AG04450 (cell line): ENCODE measurements around the gene CT45A7. TPM values are rescaled to one million over a fixed set of nuclear protein-coding genes. Genes with fewer than 3 reads are reported as not detected.
"Not testable (repeated sequence)": the region's sequence is repeated elsewhere in the genome, so short reads cannot be mapped to it uniquely, and the experiment has no call there.

Experiments used
- CTCF ChIA-PET: fragments of 300-600, 350-600 bp; formaldehyde crosslinking; extraction: SDS; loops from one replicate; lab custom pipeline; 2022; ENCODE audit warnings: antibody characterized with exemption, inconsistent platforms; lab: Charles Lee
- POLR2A ChIA-PET: fragments of 350-600 bp; formaldehyde crosslinking; extraction: SDS; loops from one replicate; lab custom pipeline; 2021; ENCODE audit warnings: antibody characterized with exemption, inconsistent platforms; lab: Yijun Ruan, JAX
- DNase-seq: peaks from one replicate; pipeline ENCODE4 v3.0.0-alpha.2; 2011; ENCODE audit warnings: low read depth, low spot score
- H3K27ac ChIP-seq: one replicate; pipeline ENCODE4 v1.5.1; 2012; ENCODE audit warnings: low read depth, low read length, control low read depth
- H3K27me3 ChIP-seq: one replicate; pipeline ENCODE4 v1.6.0; 2012; ENCODE audit warnings: low read length; ENCODE audit not compliant: control insufficient read depth, insufficient read depth
- H3K4me3 ChIP-seq: 2 replicates; pipeline ENCODE4 v1.5.1; 2011; ENCODE audit warnings: mild to moderate bottlenecking, low read depth, low read length, control low read depth
- H3K9me3 ChIP-seq: 2 replicates; pipeline ENCODE4 v1.5.1; 2012; ENCODE audit warnings: low read length; ENCODE audit not compliant: control insufficient read depth, insufficient read depth
- polyA minus RNA-seq: library from RNA; depleted of rRNA, polyadenylated mRNA; stranded (reverse); fragments of >200 nt; gene quantifications from 2 replicates; pipeline ENCODE4 v1.2.3, GENCODE V29; 2011; rRNA and poly(A)+ RNA removed
- polyA plus RNA-seq: library from polyadenylated mRNA; depleted of rRNA; stranded (reverse); fragments of >200 nt; gene quantifications from 2 replicates; pipeline ENCODE4 v1.2.3, GENCODE V29; 2011; rRNA removed

CT45A7 gene, protein sequence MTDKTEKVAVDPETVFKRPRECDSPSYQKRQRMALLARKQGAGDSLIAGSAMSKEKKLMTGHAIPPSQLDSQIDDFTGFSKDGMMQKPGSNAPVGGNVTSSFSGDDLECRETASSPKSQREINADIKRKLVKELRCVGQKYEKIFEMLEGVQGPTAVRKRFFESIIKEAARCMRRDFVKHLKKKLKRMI
- polyA plus RNA-seq (not detected in 2 replicates), polyA minus RNA-seq (not detected in 2 replicates)

DNA sequence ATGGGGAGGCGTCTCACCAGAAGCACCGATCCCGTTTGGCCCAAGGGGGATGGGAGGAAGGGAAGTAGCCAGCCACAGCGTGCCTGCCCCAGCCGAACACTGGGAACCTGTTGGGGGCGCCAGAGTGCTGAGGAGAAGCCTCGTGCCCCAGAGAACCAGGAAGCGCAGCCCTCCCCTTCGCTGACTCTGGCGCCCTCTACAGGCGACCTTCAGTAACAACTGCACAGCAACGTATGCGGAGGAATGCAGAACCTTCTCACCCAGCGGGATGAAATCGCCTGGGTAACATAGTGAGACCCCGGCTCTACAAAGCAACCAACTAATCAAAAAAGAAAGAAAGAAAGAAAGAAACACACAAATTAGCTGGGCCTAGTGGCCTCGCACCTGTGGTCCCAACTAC, at the start of gene CT45A7:
TSS of gene CT45A7 (minus strand) at position 101 of the 400 bp plus-strand sequence. CDS start 3,747 bp downstream, outside the sequence.
- CTCF ChIA-PET, H3K27ac ChIP-seq, H3K27me3 ChIP-seq, DNase-seq, H3K4me3 ChIP-seq, H3K9me3 ChIP-seq, POLR2A ChIA-PET: not testable (repeated sequence)

DNA sequence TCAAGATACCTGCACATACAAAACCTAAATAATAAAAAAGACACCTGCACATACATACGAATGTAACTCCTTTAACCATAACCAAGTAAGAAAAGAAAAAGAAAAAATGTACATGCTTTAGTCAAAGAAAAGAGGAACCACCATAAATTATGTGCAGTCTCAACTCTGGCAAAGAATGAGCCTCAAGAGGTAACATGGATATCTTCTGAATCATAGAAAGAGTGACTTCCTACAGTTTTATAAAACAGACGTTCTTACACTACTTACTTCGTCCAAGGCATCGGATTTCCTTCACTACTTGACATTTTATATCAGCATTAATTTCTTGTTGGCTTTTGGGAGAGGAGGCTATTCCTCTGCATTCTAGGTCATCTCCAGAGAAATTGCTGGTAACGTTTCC, 45.7 kb upstream of the CT45A7 start:
- POLR2A ChIA-PET, DNase-seq, H3K27ac ChIP-seq, CTCF ChIA-PET, H3K9me3 ChIP-seq, H3K4me3 ChIP-seq, H3K27me3 ChIP-seq: not testable (repeated sequence)

DNA sequence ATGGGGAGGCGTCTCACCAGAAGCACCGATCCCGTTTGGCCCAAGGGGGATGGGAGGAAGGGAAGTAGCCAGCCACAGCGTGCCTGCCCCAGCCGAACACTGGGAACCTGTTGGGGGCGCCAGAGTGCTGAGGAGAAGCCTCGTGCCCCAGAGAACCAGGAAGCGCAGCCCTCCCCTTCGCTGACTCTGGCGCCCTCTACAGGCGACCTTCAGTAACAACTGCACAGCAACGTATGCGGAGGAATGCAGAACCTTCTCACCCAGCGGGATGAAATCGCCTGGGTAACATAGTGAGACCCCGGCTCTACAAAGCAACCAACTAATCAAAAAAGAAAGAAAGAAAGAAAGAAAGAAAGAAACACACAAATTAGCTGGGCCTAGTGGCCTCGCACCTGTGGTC, 34.6 kb upstream of the CT45A7 start, which contains the start of gene CT45A9:
TSS of gene CT45A9 (minus strand) at position 101 of the 400 bp plus-strand sequence. CDS start 3,751 bp downstream, outside the sequence.
- POLR2A ChIA-PET, H3K9me3 ChIP-seq, H3K27me3 ChIP-seq, H3K27ac ChIP-seq, H3K4me3 ChIP-seq, CTCF ChIA-PET, DNase-seq: not testable (repeated sequence)

DNA sequence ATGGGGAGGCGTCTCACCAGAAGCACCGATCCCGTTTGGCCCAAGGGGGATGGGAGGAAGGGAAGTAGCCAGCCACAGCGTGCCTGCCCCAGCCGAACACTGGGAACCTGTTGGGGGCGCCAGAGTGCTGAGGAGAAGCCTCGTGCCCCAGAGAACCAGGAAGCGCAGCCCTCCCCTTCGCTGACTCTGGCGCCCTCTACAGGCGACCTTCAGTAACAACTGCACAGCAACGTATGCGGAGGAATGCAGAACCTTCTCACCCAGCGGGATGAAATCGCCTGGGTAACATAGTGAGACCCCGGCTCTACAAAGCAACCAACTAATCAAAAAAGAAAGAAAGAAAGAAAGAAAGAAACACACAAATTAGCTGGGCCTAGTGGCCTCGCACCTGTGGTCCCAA, 17.4 kb upstream of the CT45A7 start, which contains the start of gene CT45A8:
TSS of gene CT45A8 (minus strand) at position 101 of the 400 bp plus-strand sequence. CDS start 3,755 bp downstream, outside the sequence.
- H3K27me3 ChIP-seq, CTCF ChIA-PET, POLR2A ChIA-PET: not testable (repeated sequence)

DNA sequence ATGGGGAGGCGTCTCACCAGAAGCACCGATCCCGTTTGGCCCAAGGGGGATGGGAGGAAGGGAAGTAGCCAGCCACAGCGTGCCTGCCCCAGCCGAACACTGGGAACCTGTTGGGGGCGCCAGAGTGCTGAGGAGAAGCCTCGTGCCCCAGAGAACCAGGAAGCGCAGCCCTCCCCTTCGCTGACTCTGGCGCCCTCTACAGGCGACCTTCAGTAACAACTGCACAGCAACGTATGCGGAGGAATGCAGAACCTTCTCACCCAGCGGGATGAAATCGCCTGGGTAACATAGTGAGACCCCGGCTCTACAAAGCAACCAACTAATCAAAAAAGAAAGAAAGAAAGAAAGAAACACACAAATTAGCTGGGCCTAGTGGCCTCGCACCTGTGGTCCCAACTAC, 17.2 kb downstream of the CT45A7 start, which contains the start of gene CT45A2:
TSS of gene CT45A2 (minus strand) at position 101 of the 400 bp plus-strand sequence. CDS start 3,747 bp downstream, outside the sequence.
- DNase-seq, H3K9me3 ChIP-seq, H3K4me3 ChIP-seq, CTCF ChIA-PET, POLR2A ChIA-PET, H3K27ac ChIP-seq, H3K27me3 ChIP-seq: not testable (repeated sequence)

More for the DNA sequence above, 17.4 kb upstream of the CT45A7 start, which contains the start of gene CT45A8:
- not testable (repeated sequence) for H3K27ac ChIP-seq, H3K9me3 ChIP-seq, DNase-seq, H3K4me3 ChIP-seq

DNA sequence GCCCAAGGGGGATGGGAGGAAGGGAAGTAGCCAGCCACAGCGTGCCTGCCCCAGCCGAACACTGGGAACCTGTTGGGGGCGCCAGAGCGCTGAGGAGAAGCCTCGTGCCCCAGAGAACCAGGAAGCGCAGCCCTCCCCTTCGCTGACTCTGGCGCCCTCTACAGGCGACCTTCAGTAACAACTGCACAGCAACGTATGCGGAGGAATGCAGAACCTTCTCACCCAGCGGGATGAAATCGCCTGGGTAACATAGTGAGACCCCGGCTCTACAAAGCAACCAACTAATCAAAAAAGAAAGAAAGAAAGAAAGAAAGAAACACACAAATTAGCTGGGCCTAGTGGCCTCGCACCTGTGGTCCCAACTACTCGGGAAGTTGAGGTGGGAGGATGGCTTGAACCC, 34.4 kb downstream of the CT45A7 start, which contains the start of gene CT45A6:
TSS of gene CT45A6 (minus strand) at position 101 of the 400 bp plus-strand sequence. CDS start 3,794 bp downstream, outside the sequence.
- H3K27ac ChIP-seq, H3K9me3 ChIP-seq, POLR2A ChIA-PET, H3K27me3 ChIP-seq, CTCF ChIA-PET, DNase-seq, H3K4me3 ChIP-seq: not testable (repeated sequence)

DNA sequence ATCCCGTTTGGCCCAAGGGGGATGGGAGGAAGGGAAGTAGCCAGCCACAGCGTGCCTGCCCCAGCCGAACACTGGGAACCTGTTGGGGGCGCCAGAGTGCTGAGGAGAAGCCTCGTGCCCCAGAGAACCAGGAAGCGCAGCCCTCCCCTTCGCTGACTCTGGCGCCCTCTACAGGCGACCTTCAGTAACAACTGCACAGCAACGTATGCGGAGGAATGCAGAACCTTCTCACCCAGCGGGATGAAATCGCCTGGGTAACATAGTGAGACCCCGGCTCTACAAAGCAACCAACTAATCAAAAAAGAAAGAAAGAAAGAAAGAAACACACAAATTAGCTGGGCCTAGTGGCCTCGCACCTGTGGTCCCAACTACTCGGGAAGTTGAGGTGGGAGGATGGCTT, 51.7 kb downstream of the CT45A7 start, which contains the start of gene CT45A5:
TSS of gene CT45A5 (minus strand) at position 101 of the 400 bp plus-strand sequence. CDS start 3,774 bp downstream, outside the sequence.
- H3K4me3 ChIP-seq, H3K27me3 ChIP-seq, H3K9me3 ChIP-seq, H3K27ac ChIP-seq, CTCF ChIA-PET, DNase-seq, POLR2A ChIA-PET: not testable (repeated sequence)

Other genes starting within 250 kb of the CT45A7 start
- not detected in 2 replicates for gene CT45A1, start 123.6 kb downstream of the CT45A7 start, polyA plus RNA-seq
- not detected in 2 replicates for gene CT45A3, start 69.1 kb downstream of the CT45A7 start, polyA plus RNA-seq
- not detected in 2 replicates for gene CT45A5, start 51.8 kb downstream of the CT45A7 start, polyA plus RNA-seq
- not detected in 2 replicates for gene CT45A6, start 34.5 kb downstream of the CT45A7 start, polyA plus RNA-seq
- not detected in 2 replicates for gene CT45A2, start 17.3 kb downstream of the CT45A7 start, polyA plus RNA-seq
- gene CT45A8, start 17.3 kb upstream of the CT45A7 start, polyA plus RNA-seq = not detected in 2 replicates
- gene CT45A9, start 34.5 kb upstream of the CT45A7 start, polyA plus RNA-seq = not detected in 2 replicates
- gene CT45A10, start 56.2 kb upstream of the CT45A7 start, polyA plus RNA-seq = not detected in 2 replicates
- gene SAGE1, start 56.4 kb upstream of the CT45A7 start, polyA plus RNA-seq = not detected in 2 replicates
- 16.7 and 23.3 TPM in 2 replicates for gene MMGT1, start 136.7 kb upstream of the CT45A7 start, polyA plus RNA-seq
- 10.7 and 14.7 TPM in 2 replicates for gene SLC9A6, start 148.2 kb upstream of the CT45A7 start, polyA plus RNA-seq